ENCODE results near the gene VPS37C. TPM values are rescaled to one million over a fixed set of nuclear protein-coding genes. Genes with fewer than 3 reads are reported as not detected.

Gene VPS37C
- total RNA-seq, 1 experiment from 2014 or later: 23.1 TPM

- TF ChIP-seq REST (IDR thresholded peaks at IDR 0.05; ENCODE audit: low read depth) (no peak), YY1 (IDR thresholded peaks at IDR 0.05; ENCODE audit: extremely low read depth, insufficient replicate concordance, low read depth, low read length) (no peak), EZH2 (IDR thresholded peaks at IDR 0.05) (no peak), ZNF274 (IDR thresholded peaks at IDR 0.05; ENCODE audit: low read depth, low read length) (no peak), TCF7L2 (IDR thresholded peaks at IDR 0.05; ENCODE audit: borderline replicate concordance, extremely low read depth, insufficient read depth, insufficient read length) (no peak), JUND (IDR thresholded peaks at IDR 0.05) (no peak), RAD21 (IDR thresholded peaks at IDR 0.05; ENCODE audit: low read depth) (no peak), EZH2phosphoT487 (IDR thresholded peaks at IDR 0.05; ENCODE audit: borderline replicate concordance) (no peak), ZBTB33 (IDR thresholded peaks at IDR 0.05; ENCODE audit: extremely low read depth, insufficient replicate concordance, low read length) (no peak), SP1 (IDR thresholded peaks at IDR 0.05; ENCODE audit: low read depth) (no peak), EGR1 (IDR thresholded peaks at IDR 0.05; ENCODE audit: low read depth) (no peak)
- TF ChIP-seq, protein P1, sequence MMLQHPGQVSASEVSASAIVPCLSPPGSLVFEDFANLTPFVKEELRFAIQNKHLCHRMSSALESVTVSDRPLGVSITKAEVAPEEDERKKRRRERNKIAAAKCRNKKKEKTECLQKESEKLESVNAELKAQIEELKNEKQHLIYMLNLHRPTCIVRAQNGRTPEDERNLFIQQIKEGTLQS (IDR thresholded peaks at IDR 0.05): no peak
- TF ChIP-seq, protein P2, sequence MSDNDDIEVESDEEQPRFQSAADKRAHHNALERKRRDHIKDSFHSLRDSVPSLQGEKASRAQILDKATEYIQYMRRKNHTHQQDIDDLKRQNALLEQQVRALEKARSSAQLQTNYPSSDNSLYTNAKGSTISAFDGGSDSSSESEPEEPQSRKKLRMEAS (IDR thresholded peaks at IDR 0.05): no peak
These were observed 15.8 kb downstream of the VPS37C start (continued) for GRCh38 chr11:61145228-61146005.

Measured in HCT116 (cell line).